GM23248 (cell line): ENCODE measurements around the gene MAP3K13. TPM values are rescaled to one million over a fixed set of nuclear protein-coding genes. Genes with fewer than 3 reads are reported as not detected.
"Not testable (repeated sequence)": the region's sequence is repeated elsewhere in the genome, so short reads cannot be mapped to it uniquely, and the experiment has no call there.

Source experiments
- DNase-seq: peaks from one replicate; pipeline ENCODE4 v3.0.0-alpha.2; 2015
- H2AFZ ChIP-seq: fragments of 200-600 bp; sonication (generic); 2 replicates; pipeline ENCODE4 v1.6.1; 2016; ENCODE audit warnings: antibody characterized with exemption
- H3F3A ChIP-seq: fragments of 200-600 bp; sonication (generic); 2 replicates; pipeline ENCODE4 v1.6.1; 2016; ENCODE audit warnings: mild to moderate bottlenecking, antibody characterized with exemption, mixed run types; ENCODE audit not compliant: insufficient read depth
- H3K27ac ChIP-seq: fragments of 200-600 bp; sonication (generic); 2 replicates; pipeline ENCODE4 v1.5.1; 2016; ENCODE audit warnings: mild to moderate bottlenecking
- H3K27me3 ChIP-seq: fragments of 200-600 bp; sonication (generic); replicated peaks from 2 replicates; pipeline ENCODE4 v1.6.1; 2016; ENCODE audit warnings: mild to moderate bottlenecking; ENCODE audit not compliant: insufficient read depth
- H3K36me3 ChIP-seq: fragments of 200-600 bp; sonication (generic); 2 replicates; pipeline ENCODE4 v1.6.1; 2016; ENCODE audit warnings: low read depth, mild to moderate bottlenecking
- H3K4me1 ChIP-seq: fragments of 200-600 bp; sonication (generic); 2 replicates; pipeline ENCODE4 v1.6.1; 2016; ENCODE audit warnings: mild to moderate bottlenecking; ENCODE audit not compliant: insufficient read depth
- H3K4me2 ChIP-seq: fragments of 200-600 bp; sonication (generic); one replicate; pipeline ENCODE4 v1.6.1; 2016; ENCODE audit warnings: mild to moderate bottlenecking; ENCODE audit not compliant: unreplicated experiment
- H3K4me3 ChIP-seq: fragments of 200-600 bp; sonication (generic); 2 replicates; pipeline ENCODE4 v1.5.1; 2016; ENCODE audit warnings: mild to moderate bottlenecking
- H3K79me2 ChIP-seq: fragments of 200-600 bp; sonication (generic); 2 replicates; pipeline ENCODE4 v1.6.1; 2016; ENCODE audit warnings: mild to moderate bottlenecking; ENCODE audit not compliant: insufficient read depth
- H3K9ac ChIP-seq: fragments of 200-600 bp; sonication (generic); 2 replicates; pipeline ENCODE4 v1.6.1; 2016; ENCODE audit warnings: mild to moderate bottlenecking
- H3K9me2 ChIP-seq: fragments of 200-600 bp; sonication (generic); 2 replicates; pipeline ENCODE4 v1.6.1; 2016; ENCODE audit warnings: mixed run types, mild to moderate bottlenecking, moderate library complexity; ENCODE audit not compliant: insufficient read depth
- H3K9me3 ChIP-seq: fragments of 200-600 bp; sonication (generic); one replicate; pipeline ENCODE4 v1.6.1; 2017; ENCODE audit warnings: low read depth
- H4K20me1 ChIP-seq: fragments of 200-600 bp; sonication (generic); 2 replicates; pipeline ENCODE4 v1.6.0; 2016; ENCODE audit not compliant: insufficient read depth
- EZH2 ChIP-seq: fragments of 200-600 bp; sonication (generic); IDR thresholded peaks from 2 replicates; pipeline ENCODE4 v1.6.1; 2018; ENCODE audit warnings: antibody characterized with exemption, mild to moderate bottlenecking; ENCODE audit not compliant: insufficient read depth, poor library complexity, severe bottlenecking
- EZH2phosphoT487 ChIP-seq: fragments of 200-600 bp; sonication (generic); IDR thresholded peaks from 2 replicates; pipeline ENCODE4 v1.6.1; 2018; ENCODE audit warnings: antibody characterized with exemption, moderate library complexity, mild to moderate bottlenecking, low read depth; ENCODE audit not compliant: insufficient read depth
- WGBS, 2 experiments: methylation state at CpG; one replicate each; pipeline ENCODE4 v1.1.6; 2015 to 2017; ENCODE audit warnings: low lambda C conversion rate in 2 of 2, low coverage in 1 of 2; ENCODE audit errors: missing lambda C conversion rate in 2 of 2; 5-methylcytosine and 5-hydroxymethylcytosine counted together
- in situ Hi-C: fragments of 300-500 bp; cut with MboI; formaldehyde crosslinking; loops from 2 replicates; pipeline ENCODE4 v1.15.0; 2020
- polyA plus RNA-seq: library from polyadenylated mRNA; unstranded; fragments of >200 nt; fragmentation: Nextera tagmentation; extraction: Ambion mirVana; gene quantifications from 2 replicates; pipeline ENCODE4 v1.2.1, GENCODE V29; 2016
- total RNA-seq: library from RNA; depleted of rRNA; stranded (reverse); fragments of >200 nt; shearing (Covaris generic); gene quantifications from 2 replicates; pipeline ENCODE4 v1.2.3, GENCODE V29; 2014

The MAP3K13 gene
- total and polyA plus RNA-seq, 2 experiments from 2014 or later = 14.8 to 52.5 TPM

DNA sequence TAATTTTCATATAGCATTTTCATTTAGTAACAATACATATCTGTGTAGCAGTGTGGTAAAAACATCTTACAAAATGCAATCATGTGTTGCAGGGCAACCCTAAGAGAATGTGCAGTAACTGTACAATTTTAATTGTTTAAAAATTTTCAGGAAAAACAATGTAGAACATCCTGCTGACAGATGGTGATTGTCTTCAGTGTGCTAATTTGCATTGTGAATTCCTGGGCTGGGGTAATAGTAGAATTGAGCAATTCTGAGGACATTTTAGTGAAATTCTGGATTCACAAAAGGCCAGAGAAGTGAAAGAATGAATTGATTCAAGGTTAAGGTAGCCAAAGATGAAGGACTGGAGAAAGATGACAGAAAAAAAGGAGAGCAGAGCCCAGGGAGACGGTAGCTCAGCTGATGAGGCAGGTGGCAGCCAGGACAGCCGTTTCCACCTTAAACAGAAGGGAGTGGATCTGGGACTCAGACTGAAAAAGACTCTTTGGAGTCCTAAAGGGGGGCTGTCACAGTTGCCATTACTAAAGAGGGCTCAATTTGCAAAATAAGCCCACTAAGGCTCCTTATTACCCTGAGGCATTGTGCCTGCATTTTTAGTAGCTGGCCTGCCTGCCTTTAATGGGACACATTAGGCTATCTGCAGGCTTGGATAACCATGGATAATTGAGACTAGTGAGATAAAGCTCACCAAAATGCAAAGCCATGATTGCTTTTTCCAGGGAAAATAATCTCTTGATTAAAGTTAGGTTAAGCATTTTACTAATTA lies 8.6 kb downstream of the MAP3K13 start:
- H3K4me1 ChIP-seq = no peaks in the 10 kb centered on the region
- no peaks in the 10 kb centered on the region for H3K27me3 ChIP-seq
- no peak overlapping the region for H3K9ac ChIP-seq
- H3K79me2 ChIP-seq = no peaks in the 10 kb centered on the region
- no peak overlapping the region for H3K27ac ChIP-seq
- H4K20me1 ChIP-seq = no peaks in the 10 kb centered on the region
- no peak for TF ChIP-seq EZH2
- TF ChIP-seq EZH2phosphoT487 = no peak
- 48 to 87% methylated on average over 1 to 2 of the region's 2 CpGs for WGBS, 2 experiments
- no peaks in the 10 kb centered on the region for H3K9me3 ChIP-seq
- no peak overlapping the region for H3K4me2 ChIP-seq
- no peak for DNase-seq
- H3K36me3 ChIP-seq = no peaks in the 10 kb centered on the region
- no peaks in the 10 kb centered on the region for H3F3A ChIP-seq
- no peak overlapping the region for H2AFZ ChIP-seq
- in situ Hi-C loops = no loop called here
- no peaks in the 10 kb centered on the region for H3K9me2 ChIP-seq
- H3K4me3 ChIP-seq = no peak overlapping the region

DNA sequence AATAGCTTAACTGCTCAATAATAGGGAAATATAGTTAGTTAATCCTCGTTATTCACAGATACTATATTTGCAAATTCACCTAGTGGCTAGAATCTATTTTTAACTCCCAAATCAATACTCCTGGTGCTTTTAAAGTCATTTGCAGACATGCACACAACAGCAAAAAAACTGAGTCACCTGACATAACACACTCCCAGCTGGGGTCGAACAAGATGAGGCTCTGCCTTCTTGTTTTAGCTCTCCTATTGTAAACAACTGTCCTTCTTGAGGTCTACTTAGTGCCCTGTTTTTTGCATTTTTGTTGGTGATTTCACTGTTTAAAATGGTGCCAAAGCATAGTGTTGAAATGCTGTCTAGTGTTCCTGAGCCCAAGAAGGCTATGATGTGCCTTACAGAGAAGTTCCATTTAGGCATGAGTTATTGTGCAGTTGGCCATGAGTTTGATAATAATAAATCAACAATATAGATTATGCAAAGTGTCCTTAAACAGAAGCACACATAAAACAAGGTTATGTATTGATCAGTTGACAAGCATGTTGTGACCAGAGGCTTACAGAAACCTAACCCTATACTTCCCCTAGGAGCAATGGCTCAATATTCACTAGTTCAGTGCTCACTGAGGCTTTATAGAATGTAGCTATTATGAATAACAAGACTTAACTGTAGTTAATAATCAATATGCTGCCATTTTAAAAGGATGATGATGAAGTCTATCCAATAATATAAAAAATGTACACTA lies 18.6 kb downstream of the MAP3K13 start:
- Histone ChIP-seq H3K27ac (no peak overlapping the region), H3K9me2 (no peaks in the 10 kb centered on the region), H3K4me2 (no peak overlapping the region), H3K4me1 (no peaks in the 10 kb centered on the region), H3K4me3 (no peak overlapping the region), H4K20me1 (no peaks in the 10 kb centered on the region), H3K27me3 (no peaks in the 10 kb centered on the region), H3F3A (no peaks in the 10 kb centered on the region), H3K9me3 (no peaks in the 10 kb centered on the region), H3K9ac (no peak overlapping the region), H3K36me3 (no peaks in the 10 kb centered on the region), H2AFZ (no peak overlapping the region), H3K79me2 (no peaks in the 10 kb centered on the region)
- no peak for TF ChIP-seq EZH2phosphoT487
- no peak for TF ChIP-seq EZH2
- WGBS, 2 experiments = 49 to 53% methylated on average over 2 of the region's 2 CpGs
- DNase-seq = no peak
- in situ Hi-C loops = no loop called here

DNA sequence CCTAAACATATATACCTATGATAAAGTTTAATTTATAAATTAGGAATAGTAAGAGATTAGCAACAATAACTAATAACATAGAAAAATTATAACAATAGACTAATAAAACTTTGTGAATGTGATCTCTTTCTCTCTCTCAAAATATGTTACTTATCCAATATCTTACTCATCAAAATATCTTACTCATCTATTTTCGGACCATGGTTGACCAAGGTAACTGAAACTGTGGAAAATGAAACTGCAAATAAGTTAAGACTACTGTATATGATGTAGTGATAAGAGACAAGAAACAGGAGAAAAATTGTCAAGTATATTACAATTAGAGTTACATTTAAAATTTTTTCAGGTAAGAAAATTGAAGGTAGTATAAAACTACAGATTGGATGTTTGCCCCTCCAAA lies 19.2 kb downstream of the MAP3K13 start:
- Histone ChIP-seq H4K20me1 (no peaks in the 10 kb centered on the region), H2AFZ (no peak overlapping the region), H3K9me2 (no peaks in the 10 kb centered on the region), H3K4me2 (no peak overlapping the region), H3K36me3 (no peaks in the 10 kb centered on the region), H3K9ac (no peak overlapping the region), H3F3A (no peaks in the 10 kb centered on the region), H3K27ac (no peak overlapping the region), H3K4me1 (no peaks in the 10 kb centered on the region), H3K4me3 (no peak overlapping the region), H3K9me3 (no peaks in the 10 kb centered on the region), H3K27me3 (no peaks in the 10 kb centered on the region), H3K79me2 (no peaks in the 10 kb centered on the region)
- WGBS, 2 experiments = 82 to 97% methylated on average over 1 of the region's 1 CpG
- in situ Hi-C loops = no loop called here
- no peak for DNase-seq
- TF ChIP-seq EZH2phosphoT487 = no peak
- TF ChIP-seq EZH2 = no peak

DNA sequence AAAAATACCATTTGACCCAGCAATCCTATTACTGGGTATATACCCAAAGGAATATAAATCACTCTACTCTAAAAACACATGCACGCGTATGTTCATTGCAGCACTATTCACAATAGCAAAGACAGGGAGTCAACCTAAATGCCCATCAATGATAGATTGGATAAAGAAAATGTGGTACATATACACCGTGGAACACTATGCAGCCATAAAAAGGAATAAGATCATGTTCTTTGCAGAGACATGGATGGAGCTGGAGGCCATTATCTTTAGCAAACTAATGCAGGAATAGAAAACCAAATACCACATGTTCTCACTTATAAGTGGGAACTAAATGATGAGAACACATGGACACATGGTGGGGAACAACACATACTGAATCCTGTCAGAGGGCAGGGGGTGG lies 23.6 kb downstream of the MAP3K13 start:
- H3K27ac ChIP-seq, in situ Hi-C loops, H4K20me1 ChIP-seq, H2AFZ ChIP-seq, H3K4me3 ChIP-seq, DNase-seq, H3K4me2 ChIP-seq, H3F3A ChIP-seq, H3K9me3 ChIP-seq, H3K79me2 ChIP-seq, H3K4me1 ChIP-seq, H3K9ac ChIP-seq, H3K27me3 ChIP-seq, H3K9me2 ChIP-seq, H3K36me3 ChIP-seq: not testable (repeated sequence)
- WGBS, 2 experiments = 94 to 95% methylated on average over 3 of the region's 3 CpGs
